IMR-90 (cell line): Measurements from ENCODE around the gene ATP2B2. TPM values are rescaled to one million over a fixed set of nuclear protein-coding genes. Genes with fewer than 3 reads are reported as not detected.

Source experiments
- ATAC-seq: fragments of 200-7000 bp; cut with Tn5 transposase; 2 replicates; pipeline ENCODE4 v1.9.1; 2020; ENCODE audit warnings: low read depth, mild to moderate bottlenecking, moderate library complexity
- BruUV-seq: library from RNA; stranded (reverse); fragments of 400-500 nt; replicated peaks from 2 replicates; lab custom pipeline; 2021; lab: Mats Ljungman, UMichigan
- CTCF ChIA-PET: fragments of 300-600 bp; formaldehyde crosslinking; extraction: SDS; loops from one replicate; lab custom pipeline; 2021; ENCODE audit warnings: antibody characterized with exemption; lab: Yijun Ruan, JAX
- POLR2A ChIA-PET: fragments of 300-600 bp; sonication (Branson Sonifier 250); formaldehyde crosslinking; loops from one replicate; lab custom pipeline; 2022; ENCODE audit warnings: antibody characterized with exemption; ENCODE audit not compliant: unreplicated experiment; lab: Charles Lee
- DNase-seq: peaks from one replicate; pipeline ENCODE4 v3.0.0; 2013
- H2AFZ ChIP-seq: replicated peaks from 2 replicates; pipeline ENCODE3; 2013; ENCODE audit warnings: low read length, mild to moderate bottlenecking; ENCODE audit not compliant: poor library complexity
- H2AK5ac ChIP-seq: 2 replicates; pipeline ENCODE4 v1.6.1; 2013; ENCODE audit warnings: low read depth, low read length, inconsistent platforms
- H2AK9ac ChIP-seq: replicated peaks from 2 replicates; pipeline ENCODE3; 2013; ENCODE audit warnings: mild to moderate bottlenecking, low read depth, low read length, moderate library complexity; ENCODE audit not compliant: poor library complexity
- H2BK120ac ChIP-seq: 2 replicates; pipeline ENCODE4 v1.6.1; 2013; ENCODE audit warnings: low read depth, low read length, inconsistent platforms
- H2BK15ac ChIP-seq: 3 replicates; pipeline ENCODE4 v1.6.1; 2013; ENCODE audit warnings: low read depth, low read length, inconsistent platforms
- H2BK20ac ChIP-seq: 2 replicates; pipeline ENCODE4 v1.6.1; 2013; ENCODE audit warnings: low read depth, mild to moderate bottlenecking, inconsistent platforms, low read length, moderate library complexity
- H2BK5ac ChIP-seq: 2 replicates; pipeline ENCODE4 v1.6.1; 2013; ENCODE audit warnings: mild to moderate bottlenecking, low read depth, low read length, inconsistent platforms; ENCODE audit not compliant: poor library complexity, severe bottlenecking
- H3K14ac ChIP-seq: replicated peaks from 2 replicates; pipeline ENCODE4 v1.6.1; 2013; ENCODE audit warnings: low read depth, low read length, inconsistent platforms
- H3K18ac ChIP-seq: 2 replicates; pipeline ENCODE4 v1.6.1; 2013; ENCODE audit warnings: low read depth, low read length, control low read depth
- H3K23ac ChIP-seq: 2 replicates; pipeline ENCODE4 v1.6.1; 2013; ENCODE audit warnings: low read depth, low read length, inconsistent platforms
- H3K27ac ChIP-seq: 2 replicates; pipeline ENCODE4 v1.5.1; 2013; ENCODE audit warnings: mild to moderate bottlenecking, control low read depth, low read length; ENCODE audit not compliant: insufficient read depth
- H3K27me3 ChIP-seq: 2 replicates; pipeline ENCODE4 v1.6.1; 2013; ENCODE audit warnings: low read length; ENCODE audit not compliant: control insufficient read depth, insufficient read depth
- H3K36me3 ChIP-seq: 2 replicates; pipeline ENCODE4 v1.6.1; 2013; ENCODE audit warnings: low read length, mixed read lengths; ENCODE audit not compliant: control insufficient read depth, insufficient read depth
- H3K4ac ChIP-seq: 2 replicates; pipeline ENCODE4 v1.6.1; 2013; ENCODE audit warnings: low read depth, low read length, inconsistent platforms
- H3K4me1 ChIP-seq: 2 replicates; pipeline ENCODE4 v1.6.1; 2013; ENCODE audit warnings: low read length, mixed read lengths; ENCODE audit not compliant: control insufficient read depth, insufficient read depth
- H3K4me2 ChIP-seq: 2 replicates; pipeline ENCODE4 v1.6.1; 2013; ENCODE audit warnings: low read depth, mild to moderate bottlenecking, control low read depth, low read length, moderate library complexity
- H3K4me3 ChIP-seq: 2 replicates; pipeline ENCODE4 v1.5.1; 2013; ENCODE audit warnings: low read depth, mild to moderate bottlenecking, control low read depth, low read length, moderate library complexity; ENCODE audit not compliant: insufficient read depth
- H3K56ac ChIP-seq: 2 replicates; pipeline ENCODE4 v1.6.1; 2013; ENCODE audit warnings: low read length, inconsistent platforms; ENCODE audit not compliant: insufficient read depth; ENCODE audit errors: extremely low read depth
- H3K79me1 ChIP-seq, 2 experiments: 2 replicates each; pipeline ENCODE4 v1.6.1; 2013; ENCODE audit warnings: low read length in 2 of 2, inconsistent platforms in 1 of 2, low read depth in 1 of 2
- H3K9ac ChIP-seq: 2 replicates; pipeline ENCODE4 v1.6.1; 2013; ENCODE audit warnings: low read depth, low read length, control low read depth
- H3K9me1 ChIP-seq: 2 replicates; pipeline ENCODE4 v1.6.1; 2013; ENCODE audit warnings: low read length, inconsistent platforms; ENCODE audit not compliant: insufficient read depth
- H3K9me3 ChIP-seq: 2 replicates; pipeline ENCODE4 v1.6.1; 2013; ENCODE audit warnings: low read length; ENCODE audit not compliant: control insufficient read depth, insufficient read depth
- H4K20me1 ChIP-seq: 2 replicates; pipeline ENCODE4 v1.6.1; 2013; ENCODE audit warnings: low read length, inconsistent platforms; ENCODE audit not compliant: insufficient read depth
- H4K5ac ChIP-seq: 2 replicates; pipeline ENCODE4 v1.6.1; 2013; ENCODE audit warnings: mild to moderate bottlenecking, low read depth, low read length, control low read depth
- H4K8ac ChIP-seq, 2 experiments: 2 replicates each; pipeline ENCODE4 v1.6.1; 2013; ENCODE audit warnings: low read depth in 2 of 2, low read length in 2 of 2, control low read depth in 1 of 2, inconsistent platforms in 1 of 2
- H4K91ac ChIP-seq: 2 replicates; pipeline ENCODE4 v1.6.1; 2013; ENCODE audit warnings: low read depth, low read length, inconsistent platforms; ENCODE audit not compliant: insufficient read depth
- BHLHE40 ChIP-seq: fragments of 150-350 bp; IDR thresholded peaks from 2 replicates; pipeline ENCODE4 v1.6.1; 2016; ENCODE audit warnings: mild to moderate bottlenecking, low read depth, low read length
- CEBPB ChIP-seq: IDR thresholded peaks from 2 replicates; pipeline ENCODE4 v1.6.1; 2012; ENCODE audit warnings: low read depth, low read length, improper control_type of control experiment
- CHD1 ChIP-seq: IDR thresholded peaks from 2 replicates; pipeline ENCODE4 v1.6.1; 2012; ENCODE audit warnings: low read depth, low read length, improper control_type of control experiment
- ELK1 ChIP-seq: fragments of 150-350 bp; IDR thresholded peaks from 2 replicates; pipeline ENCODE4 v1.6.1; 2016; ENCODE audit warnings: low read depth, mild to moderate bottlenecking, low read length, moderate library complexity, borderline replicate concordance
- FOS ChIP-seq: fragments of 150-350 bp; IDR thresholded peaks from 2 replicates; pipeline ENCODE4 v1.6.1; 2016; ENCODE audit warnings: low read depth, low read length
- MAFK ChIP-seq: IDR thresholded peaks from 2 replicates; pipeline ENCODE4 v1.6.1; 2012; ENCODE audit warnings: low read depth, low read length, improper control_type of control experiment
- MAZ ChIP-seq: IDR thresholded peaks from 2 replicates; pipeline ENCODE4 v1.6.1; 2012; ENCODE audit warnings: low read depth, mild to moderate bottlenecking, low read length, improper control_type of control experiment, moderate library complexity, borderline replicate concordance
- MXI1 ChIP-seq: IDR thresholded peaks from 2 replicates; pipeline ENCODE4 v1.6.1; 2012; ENCODE audit warnings: low read depth, mild to moderate bottlenecking, low read length, moderate library complexity, borderline replicate concordance
- NFE2L2 ChIP-seq: fragments of 150-350 bp; IDR thresholded peaks from 2 replicates; pipeline ENCODE4 v1.6.1; 2016; ENCODE audit warnings: low read depth, mild to moderate bottlenecking, low read length
- POLR2A ChIP-seq: IDR thresholded peaks from 2 replicates; pipeline ENCODE4 v1.6.1; 2012; ENCODE audit warnings: mild to moderate bottlenecking, low read depth, low read length
- RAD21 ChIP-seq: IDR thresholded peaks from 2 replicates; pipeline ENCODE4 v1.6.1; 2012; ENCODE audit warnings: low read length, improper control_type of control experiment
- RCOR1 ChIP-seq: IDR thresholded peaks from 2 replicates; pipeline ENCODE4 v1.6.1; 2012; ENCODE audit warnings: mild to moderate bottlenecking, low read length, improper control_type of control experiment; ENCODE audit not compliant: insufficient replicate concordance
- SMC3 ChIP-seq: fragments of 150-350 bp; IDR thresholded peaks from 2 replicates; pipeline ENCODE4 v1.6.1; 2016; ENCODE audit warnings: low read depth, mild to moderate bottlenecking, antibody characterized with exemption, low read length, moderate library complexity
- WGBS, 2 experiments: methylation state at CpG; one replicate each; pipeline versions ENCODE4 v1.1.5 to v1.1.7; 2013; ENCODE audit warnings: missing lambda C conversion rate in 2 of 2; ENCODE audit not compliant: insufficient read length in 1 of 2; ENCODE audit errors: extremely low coverage in 2 of 2; 5-methylcytosine and 5-hydroxymethylcytosine counted together
- dilution Hi-C: fragments of 300-500 bp; cut with HindIII; formaldehyde crosslinking; loops from one replicate; pipeline ENCODE4 v1.14.3; 2018; ENCODE audit warnings: low sequenced_read_pairs; ENCODE audit not compliant: unreplicated experiment
- in situ Hi-C: fragments of 300-500 bp; cut with MboI; formaldehyde crosslinking; loops from 3 replicates; pipeline ENCODE4 v1.14.3; 2019; ENCODE audit warnings: low sequenced_read_pairs, inconsistent platforms, mixed read lengths
- intact Hi-C: fragments of 100-400 bp; cut with micrococcal nuclease; formaldehyde crosslinking; loops from 2 replicates; pipeline ENCODE4 v1.10.0; 2022
- polyA plus RNA-seq, 3 experiments: library from polyadenylated mRNA; depleted of rRNA; stranded (reverse); fragments of >200 nt; gene quantifications; 2 replicates each; pipeline ENCODE4 v1.2.3, GENCODE V29; 2012; ENCODE audit warnings: low replicate concordance in 1 of 3
- total RNA-seq: library from RNA; depleted of rRNA; stranded (reverse); fragments of >200 nt; gene quantifications from 2 replicates; pipeline ENCODE4 v1.2.3, GENCODE V29; 2012
- TF ChIP-seq, protein P1 (sequence below): conservative IDR thresholded peaks from 2 replicates; pipeline ENCODE4 v1.5.1; 2012; ENCODE audit warnings: mild to moderate bottlenecking, low read depth, low read length, improper control_type of control experiment
- TF ChIP-seq, protein P2 (sequence below): fragments of 150-350 bp; IDR thresholded peaks from 2 replicates; pipeline ENCODE4 v1.6.1; 2017; ENCODE audit warnings: mild to moderate bottlenecking, antibody characterized with exemption, low read length, low read depth

ATP2B2 gene
- total and polyA plus RNA-seq, 2 of the 4 experiments (the other 2 are of a cell fraction), result under 0.01 to 0.02 TPM

DNA sequence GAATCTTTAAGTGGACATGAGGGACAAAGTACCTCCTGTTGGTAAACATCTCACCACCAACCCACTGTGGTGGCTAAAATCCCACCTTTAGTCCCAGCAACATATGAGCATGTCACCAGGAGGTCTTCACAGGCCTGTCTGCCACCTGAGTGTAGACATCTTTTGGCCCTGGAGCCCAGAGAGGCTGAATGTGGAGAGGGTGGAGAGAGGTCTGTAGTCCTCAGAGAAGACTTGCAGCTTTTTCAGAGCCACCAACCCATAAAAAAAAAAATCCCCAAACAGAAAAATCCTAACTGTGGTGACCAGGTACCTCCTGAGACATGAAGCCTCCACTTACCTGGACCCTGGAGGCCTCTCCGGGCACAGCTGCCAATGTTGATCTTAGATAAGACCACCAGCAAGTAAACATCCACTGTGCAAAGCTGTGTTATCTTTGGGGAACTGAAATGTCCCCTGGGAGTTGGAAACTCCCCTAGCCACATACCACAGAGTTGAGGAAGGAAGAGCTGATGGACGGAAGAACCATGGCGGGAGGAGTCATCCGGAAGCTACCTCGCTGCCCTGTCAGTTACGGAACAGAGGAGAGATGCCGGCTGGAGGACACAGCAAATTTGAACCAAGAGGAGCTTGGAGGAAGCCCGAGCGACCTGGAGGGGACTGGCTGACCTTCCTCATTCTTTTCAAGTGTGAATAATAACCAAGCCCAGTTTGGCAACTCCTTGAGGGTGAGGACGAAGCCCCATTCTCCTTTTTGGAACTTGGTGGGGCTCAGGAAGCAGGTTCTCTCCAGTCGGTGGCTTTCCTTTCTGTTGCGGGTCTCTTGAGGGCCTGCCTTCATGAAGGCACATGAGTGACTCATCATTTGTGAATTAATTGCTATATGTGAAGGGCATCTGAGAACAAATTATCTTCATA lies 212.6 kb downstream of the ATP2B2 start, which contains the start of gene GHRL:
GHRL (minus strand) TSS at position 443 of the 915 bp plus-strand sequence. CDS start 2,767 bp downstream, outside the sequence.
- Histone ChIP-seq H3K56ac (no peak within 1 kb of the TSS), H2AK5ac (no peak within 1 kb of the TSS), H2BK15ac (no peak within 1 kb of the TSS), H3K4me3 (no peak within 1 kb of the TSS), H4K5ac (no peak within 1 kb of the TSS), H3K27me3 (no peaks in the 10 kb centered on the region), H2AK9ac (no peak within 1 kb of the TSS), H3K9me1 (no peaks in the 10 kb centered on the region), H3K23ac (no peak within 1 kb of the TSS), H3K9me3 (no peaks in the 10 kb centered on the region), H3K4me2 (no peak within 1 kb of the TSS), H3K9ac (no peak within 1 kb of the TSS), H4K20me1 (no peaks in the 10 kb centered on the region), H3K4ac (no peak within 1 kb of the TSS), H4K91ac (no peak within 1 kb of the TSS), H3K36me3 (peaks cover 21% of the 10 kb centered on the region), H3K27ac (no peak within 1 kb of the TSS), H2BK120ac (no peak within 1 kb of the TSS), H2AFZ (no peak within 1 kb of the TSS), H4K8ac (no peak within 1 kb of the TSS), H3K79me1 (no peaks in the 10 kb centered on the region; a peak in 1 of 4 replicates), H2BK20ac (no peak within 1 kb of the TSS), H3K18ac (no peak within 1 kb of the TSS), H3K14ac (no peak within 1 kb of the TSS), H3K4me1 (no peaks in the 10 kb centered on the region), H2BK5ac (no peak within 1 kb of the TSS)
- intact Hi-C loops (no loop called here), in situ Hi-C loops (no loop called here), dilution Hi-C loops (no loop called here)
- no CpG with 5 or more reads among the region's 12 CpGs for WGBS, 2 experiments
- DNase-seq (no peak), ATAC-seq (no peak)
- BruUV-seq, result no TSS peak
- CTCF ChIA-PET, result no interaction called here
- POLR2A ChIA-PET, result no interaction called here
- TF ChIP-seq BHLHE40 (no peak), CEBPB (no peak), CHD1 (no peak), ELK1 (no peak), MAFK (no peak), FOS (no peak), SMC3 (no peak), MAZ (no peak), NFE2L2 (no peak), RCOR1 (no peak), MXI1 (no peak), RAD21 (no peak), POLR2A (no peak)
- TF ChIP-seq, protein P1, sequence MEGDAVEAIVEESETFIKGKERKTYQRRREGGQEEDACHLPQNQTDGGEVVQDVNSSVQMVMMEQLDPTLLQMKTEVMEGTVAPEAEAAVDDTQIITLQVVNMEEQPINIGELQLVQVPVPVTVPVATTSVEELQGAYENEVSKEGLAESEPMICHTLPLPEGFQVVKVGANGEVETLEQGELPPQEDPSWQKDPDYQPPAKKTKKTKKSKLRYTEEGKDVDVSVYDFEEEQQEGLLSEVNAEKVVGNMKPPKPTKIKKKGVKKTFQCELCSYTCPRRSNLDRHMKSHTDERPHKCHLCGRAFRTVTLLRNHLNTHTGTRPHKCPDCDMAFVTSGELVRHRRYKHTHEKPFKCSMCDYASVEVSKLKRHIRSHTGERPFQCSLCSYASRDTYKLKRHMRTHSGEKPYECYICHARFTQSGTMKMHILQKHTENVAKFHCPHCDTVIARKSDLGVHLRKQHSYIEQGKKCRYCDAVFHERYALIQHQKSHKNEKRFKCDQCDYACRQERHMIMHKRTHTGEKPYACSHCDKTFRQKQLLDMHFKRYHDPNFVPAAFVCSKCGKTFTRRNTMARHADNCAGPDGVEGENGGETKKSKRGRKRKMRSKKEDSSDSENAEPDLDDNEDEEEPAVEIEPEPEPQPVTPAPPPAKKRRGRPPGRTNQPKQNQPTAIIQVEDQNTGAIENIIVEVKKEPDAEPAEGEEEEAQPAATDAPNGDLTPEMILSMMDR, result no peak
- TF ChIP-seq, protein P2, sequence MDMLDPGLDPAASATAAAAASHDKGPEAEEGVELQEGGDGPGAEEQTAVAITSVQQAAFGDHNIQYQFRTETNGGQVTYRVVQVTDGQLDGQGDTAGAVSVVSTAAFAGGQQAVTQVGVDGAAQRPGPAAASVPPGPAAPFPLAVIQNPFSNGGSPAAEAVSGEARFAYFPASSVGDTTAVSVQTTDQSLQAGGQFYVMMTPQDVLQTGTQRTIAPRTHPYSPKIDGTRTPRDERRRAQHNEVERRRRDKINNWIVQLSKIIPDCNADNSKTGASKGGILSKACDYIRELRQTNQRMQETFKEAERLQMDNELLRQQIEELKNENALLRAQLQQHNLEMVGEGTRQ, result no peak
